Heart left ventricle (tissue), 16 donors: ENCODE data around the gene ASCC3. TPM values are rescaled to one million over a fixed set of nuclear protein-coding genes. Genes with fewer than 3 reads are reported as not detected.

Experiments used
- ATAC-seq, 4 donors: fragments of 200-7000 bp; cut with Tn5 transposase; one replicate each; pipeline ENCODE4 v1.9.1; 2020 to 2022; ENCODE audit warnings: moderate library complexity in 4 of 4, mild to moderate bottlenecking in 3 of 4, moderate number of reproducible peaks in 1 of 4
- DNase-seq, 5 donors: peaks; one replicate each; pipeline ENCODE4 v3.0.0-alpha.2; 2020
- H3K27ac ChIP-seq, 12 donors: fragments of 200-600 bp; sonication (generic) in 4 of 12; one replicate each; pipeline versions ENCODE4 v1.5.0 to v1.8.0; 2016 to 2022; ENCODE audit warnings: mild to moderate bottlenecking in 2 of 12
- H3K27me3 ChIP-seq, 9 donors: fragments of 200-600 bp; sonication (generic) in 2 of 9; one replicate each; pipeline versions ENCODE4 v1.5.1 to v1.8.0; 2016 to 2022; ENCODE audit warnings: mild to moderate bottlenecking in 3 of 9
- H3K36me3 ChIP-seq, 9 donors: fragments of 200-600 bp; sonication (generic) in 2 of 9; one replicate each; pipeline versions ENCODE4 v1.5.0 to v1.8.0; 2018 to 2022; ENCODE audit warnings: mild to moderate bottlenecking in 2 of 9
- H3K4me1 ChIP-seq, 12 donors: fragments of 200-600 bp; sonication (generic) in 4 of 12; one replicate each; pipeline versions ENCODE4 v1.5.0 to v1.8.0; 2016 to 2022; ENCODE audit warnings: mild to moderate bottlenecking in 3 of 12
- H3K4me3 ChIP-seq, 12 donors: fragments of 200-600 bp; sonication (generic) in 4 of 12; one replicate each; pipeline versions ENCODE4 v1.5.0 to v1.8.0; 2017 to 2022; ENCODE audit warnings: mild to moderate bottlenecking in 9 of 12, moderate library complexity in 4 of 12
- H3K9me3 ChIP-seq, 12 donors: fragments of 200-600 bp; sonication (generic) in 4 of 12; one replicate each; pipeline versions ENCODE4 v1.5.0 to v1.8.0; 2016 to 2022; ENCODE audit warnings: mild to moderate bottlenecking in 1 of 12
- CTCF ChIP-seq, 12 donors: fragments of 200-600 bp; sonication (generic) in 4 of 12; IDR thresholded peaks; one replicate each; pipeline versions ENCODE4 v1.5.0 to v1.8.0; 2018 to 2022; ENCODE audit warnings: antibody characterized with exemption in 12 of 12, mild to moderate bottlenecking in 5 of 12
- POLR2A ChIP-seq, 2 donors: fragments of 450-650 bp; IDR thresholded peaks; one replicate each; pipeline ENCODE4 v1.6.1; 2017; ENCODE audit warnings: antibody characterized with exemption in 2 of 2, mild to moderate bottlenecking in 2 of 2, moderate library complexity in 2 of 2
- WGBS, 4 donors: extraction: QIAGEN DNeasy Blood & Tissue Kit in 2 of 4; methylation state at CpG; one replicate each; pipeline versions ENCODE4 v1.1.5 to v1.1.7; 2013 to 2018; 5-methylcytosine and 5-hydroxymethylcytosine counted together
- intact Hi-C, 10 donors: fragments of 100-400 bp; cut with DNase I; formaldehyde crosslinking; loops; one replicate each; pipeline versions ENCODE4 v1.11.1 to v1.14.2; 2022
- polyA plus RNA-seq, 2 donors: library from polyadenylated mRNA; stranded (reverse); fragments of 200-250 nt; gene quantifications; one replicate each; pipeline ENCODE4 v1.2.3, GENCODE V29; 2013
- total RNA-seq, 9 donors: library from RNA; depleted of rRNA in 2 of 9; stranded (reverse); fragments of >200 nt in 2 of 9; fragmentation: NEBNext Ultra II Directional in 3 of 9; extraction: Animal tissue kit (Norgen Biotek cat#: 25700) in 3 of 9; gene quantifications; one replicate each; pipeline versions ENCODE4 v1.1.0 to v1.2.4, GENCODE V29; 2016 to 2023
- donor health status: ischemic (EF 13 %, LVEDD 7.1; RV severe dilation, severe dysfunction).
- donor health status: healthy with polysubstance abuse.
- donor health status: DM: no; HTN: yes; CAD: no.
- donor health status: DM: no; HTN: no; CAD: no.
- donor health status: ischemic (EF 25% LVEDD 6.9; RV normal size, moderate dysfunction).
- donor health status: ischemic (EF 25% LVEDD 5.7; RV mildly dilated, moderate dysfunction).
- donor health status: healthy.
- donor health status: DM: yes; HTN: yes; CAD: no.
- donor health status: ischemic (EF 35%, LVEDD 5.7; RV mildly dilated, moderate dysfunction).
- donor health status: nonischemic (EF 11% LVEDD 7.7; RV severe dilation, severe dysfunction).
- donor health status: DM: yes; HTN: yes; CAD: no.
- donor health status: PGD.
- donor health status: ischemic (EF 29% LVEDD 5.4; RV normal size, mild dysfunction).
- donor health status: nonischemic (EF 23%, LVEDD 6.1; RV moderate dilation, normal function).

Gene ASCC3
- total and polyA plus RNA-seq, 11 donors, result 3.4 to 29.2 (median 15.0) TPM

GRCh38 chr6:100680163-100680562 lies 201.0 kb downstream of the ASCC3 start:
- no peaks in the 10 kb centered on the region for H3K27me3 ChIP-seq
- no peak overlapping the region for H3K27ac ChIP-seq
- no peaks in the 10 kb centered on the region for H3K9me3 ChIP-seq
- TF ChIP-seq POLR2A (IDR thresholded peaks at IDR 0.05) (no peak), CTCF (IDR thresholded peaks at IDR 0.05) (no peak)
- DNase-seq, result no peak
- no peak overlapping the region for H3K4me3 ChIP-seq
- H3K4me1 ChIP-seq, result no peaks in the 10 kb centered on the region
- intact Hi-C loops, result no loop called here
- H3K36me3 ChIP-seq, result peaks cover 0 to 6% (median 0%) of the 10 kb centered on the region in 9 donors
- no peak for ATAC-seq
- 44 to 86% (median 67%) methylated on average over 1 of the region's 1 CpG for WGBS, 4 donors

GRCh38 chr6:100678027-100678426 lies 203.1 kb downstream of the ASCC3 start:
- Histone ChIP-seq H3K36me3 (peaks cover 0 to 6% (median 0%) of the 10 kb centered on the region in 9 donors), H3K27ac (no peak overlapping the region), H3K27me3 (no peaks in the 10 kb centered on the region), H3K9me3 (no peaks in the 10 kb centered on the region), H3K4me3 (no peak overlapping the region), H3K4me1 (no peaks in the 10 kb centered on the region)
- intact Hi-C loops, result no loop called here
- ATAC-seq (no peak), DNase-seq (no peak)
- 77 to 85% (median 78%) methylated on average over 1 of the region's 1 CpG for WGBS, 4 donors
- peak in 3 of 12 donors; percentile 21 to 27 (median 24) for TF ChIP-seq CTCF (IDR thresholded peaks at IDR 0.05)
- no peak for TF ChIP-seq POLR2A (IDR thresholded peaks at IDR 0.05)

- DNase-seq (no peak), ATAC-seq (no peak)
- intact Hi-C loops, result no loop called here
- 95 to 100% (median 98%) methylated on average over 1 of the region's 1 CpG for WGBS, 4 donors
- no peaks in the 10 kb centered on the region for H3K9me3 ChIP-seq
- no peak overlapping the region for H3K4me3 ChIP-seq
- H3K27ac ChIP-seq, result no peak overlapping the region
- no peaks in the 10 kb centered on the region for H3K4me1 ChIP-seq
- TF ChIP-seq CTCF (IDR thresholded peaks at IDR 0.05) (no peak), POLR2A (IDR thresholded peaks at IDR 0.05) (no peak)
- peaks cover 0 to 6% (median 0%) of the 10 kb centered on the region in 9 donors for H3K36me3 ChIP-seq
- no peaks in the 10 kb centered on the region for H3K27me3 ChIP-seq
Observed at GRCh38 chr6:100677240-100677639, 203.9 kb downstream of the ASCC3 start.

- Histone ChIP-seq H3K27ac (no peak overlapping the region), H3K9me3 (peaks cover 0 to 11% (median 0%) of the 10 kb centered on the region in 12 donors), H3K27me3 (no peaks in the 10 kb centered on the region), H3K4me1 (no peaks in the 10 kb centered on the region), H3K36me3 (peaks cover 0 to 3% (median 0%) of the 10 kb centered on the region in 9 donors), H3K4me3 (no peak overlapping the region)
- no peak for DNase-seq
- 91 to 96% (median 95%) methylated on average over 2 of the region's 2 CpGs for WGBS, 4 donors
- intact Hi-C loops, result no loop called here
- TF ChIP-seq CTCF (IDR thresholded peaks at IDR 0.05), result no peak
- TF ChIP-seq POLR2A (IDR thresholded peaks at IDR 0.05), result no peak
- ATAC-seq, result no peak
Observed at GRCh38 chr6:100673641-100674040, 207.5 kb downstream of the ASCC3 start.
